Measurements from ENCODE around the gene SGMS1.

Gene SGMS1

GRCh38 chr10:50533296-50533695 lies 90.5 kb downstream of the SGMS1 start:
- no peak for DNase-seq

- DNase-seq = no peak
Observed at GRCh38 chr10:50531388-50532077, 92.2 kb downstream of the SGMS1 start.

GRCh38 chr10:50529660-50530059 lies 94.1 kb downstream of the SGMS1 start:
- DNase-seq = no peak

- DNase-seq = no peak
Observed at GRCh38 chr10:50528206-50528605, 95.5 kb downstream of the SGMS1 start.

GRCh38 chr10:50527442-50528043 lies 96.2 kb downstream of the SGMS1 start:
- no peak for DNase-seq

GRCh38 chr10:50526185-50526584 lies 97.6 kb downstream of the SGMS1 start:
- no peak for DNase-seq

- no peak for DNase-seq
Observed at GRCh38 chr10:50523357-50523756, 100.4 kb downstream of the SGMS1 start.

- no peak for DNase-seq
Observed at GRCh38 chr10:50522908-50523307, 100.8 kb downstream of the SGMS1 start.

GRCh38 chr10:50520115-50520514 lies 103.6 kb downstream of the SGMS1 start:
- DNase-seq = no peak

- DNase-seq = no peak
Observed at GRCh38 chr10:50517626-50518025, 106.1 kb downstream of the SGMS1 start.

GRCh38 chr10:50516171-50516570 lies 107.6 kb downstream of the SGMS1 start:
- DNase-seq = no peak

- DNase-seq = no peak
Observed at GRCh38 chr10:50515420-50515819, 108.3 kb downstream of the SGMS1 start.

- DNase-seq = no peak
Observed at GRCh38 chr10:50514995-50515394, 108.8 kb downstream of the SGMS1 start.

- DNase-seq = no peak
Observed at GRCh38 chr10:50513956-50514355, 109.8 kb downstream of the SGMS1 start.

GRCh38 chr10:50512743-50513416 lies 110.9 kb downstream of the SGMS1 start:
- no peak for DNase-seq

- no peak for DNase-seq
Observed at GRCh38 chr10:50512214-50512595, 111.6 kb downstream of the SGMS1 start.

- peak; percentile 9 for DNase-seq
Observed at GRCh38 chr10:50511492-50512213, 112.1 kb downstream of the SGMS1 start.

GRCh38 chr10:50510517-50511473 lies 113.0 kb downstream of the SGMS1 start:
- no peak for DNase-seq

- no peak for DNase-seq
Observed at GRCh38 chr10:50508315-50509051, 115.3 kb downstream of the SGMS1 start.

- DNase-seq = no peak
Observed at GRCh38 chr10:50506861-50507573, 116.7 kb downstream of the SGMS1 start.

- DNase-seq = no peak
Observed at GRCh38 chr10:50504389-50504788, 119.4 kb downstream of the SGMS1 start.

Measured in fibroblast of skin of back (primary cell).